Small intestine (tissue), 7 donors: ENCODE results near the gene FIG4. TPM values are rescaled to one million over a fixed set of nuclear protein-coding genes. Genes with fewer than 3 reads are reported as not detected.
"Not testable (repeated sequence)": the region's sequence is repeated elsewhere in the genome, so short reads cannot be mapped to it uniquely, and the experiment has no call there.

Experiments
- DNase-seq, 2 donors: peaks; one replicate each; pipeline versions ENCODE4 v3.0.0 to v3.0.0-alpha.2; 2013
- FAIRE-seq: peaks from 2 replicates; lab custom pipeline; 2012; peaks lifted over from hg19 to GRCh38; lab: Jason Lieb, UNC
- H3K27ac ChIP-seq, 3 donors: one replicate each; pipeline ENCODE4 v1.5.1; 2013; ENCODE audit warnings: low read length in 2 of 3, mild to moderate bottlenecking in 2 of 3, control low read depth in 1 of 3, inconsistent platforms in 1 of 3, low read depth in 1 of 3, moderate library complexity in 1 of 3
- H3K27me3 ChIP-seq, 3 donors: one replicate each; pipeline ENCODE4 v1.6.1; 2013; ENCODE audit warnings: low read length in 3 of 3, inconsistent platforms in 1 of 3; ENCODE audit not compliant: control insufficient read depth in 3 of 3, insufficient read depth in 3 of 3
- H3K36me3 ChIP-seq, 3 donors: one replicate each; pipeline ENCODE4 v1.6.1; 2013; ENCODE audit warnings: low read length in 3 of 3, inconsistent platforms in 1 of 3, low read depth in 1 of 3, mild to moderate bottlenecking in 1 of 3, moderate library complexity in 1 of 3; ENCODE audit not compliant: control insufficient read depth in 3 of 3, insufficient read depth in 2 of 3
- H3K4me1 ChIP-seq, 3 donors: one replicate each; pipeline ENCODE4 v1.6.1; 2013; ENCODE audit warnings: low read length in 2 of 3, inconsistent platforms in 1 of 3, low read depth in 1 of 3, mild to moderate bottlenecking in 1 of 3, moderate library complexity in 1 of 3; ENCODE audit not compliant: control insufficient read depth in 3 of 3, insufficient read depth in 2 of 3
- H3K4me3 ChIP-seq, 3 donors: one replicate each; pipeline ENCODE4 v1.5.1; 2013; ENCODE audit warnings: low read length in 3 of 3, control low read depth in 1 of 3, inconsistent platforms in 1 of 3, low read depth in 1 of 3, mild to moderate bottlenecking in 1 of 3, moderate library complexity in 1 of 3
- H3K9me3 ChIP-seq, 2 donors: one replicate each; pipeline ENCODE4 v1.6.1; 2013; ENCODE audit warnings: low read depth in 1 of 2, low read length in 1 of 2; ENCODE audit not compliant: control insufficient read depth in 2 of 2, insufficient read depth in 1 of 2
- WGBS, 3 donors: extraction: QIAGEN DNeasy Blood & Tissue Kit; methylation state at CpG; one replicate each; pipeline ENCODE4 v1.1.7; 2013; 5-methylcytosine and 5-hydroxymethylcytosine counted together
- polyA plus RNA-seq, 4 donors: library from polyadenylated mRNA; stranded (reverse) in 3 of 4; unstranded in 1 of 4; fragments of 200-250 nt in 3 of 4; fragments of 120-200 nt in 1 of 4; gene quantifications; one replicate each; pipeline versions ENCODE4 v1.2.1 to v1.2.3, GENCODE V29; 2013
- donor health status: healthy with polysubstance abuse.
- donor health status: control.
- donor health status: control.
- donor health status: Bipolar disorder and iron deficiency.
- donor health status: healthy.

Gene FIG4
- polyA plus RNA-seq, 4 donors: 3.8 to 14.5 (median 6.3) TPM

GRCh38 chr6:109671733-109672132 lies 19.4 kb upstream of the FIG4 start:
- FAIRE-seq: no peak
- WGBS, 3 donors: 80 to 90% (median 85%) methylated on average over 2 of the region's 2 CpGs

GRCh38 chr6:109672175-109672574 lies 18.9 kb upstream of the FIG4 start:
- DNase-seq (no peak), FAIRE-seq (no peak)

More at GRCh38 chr6:109671733-109672132, 19.4 kb upstream of the FIG4 start:
- no peak for DNase-seq
- Histone ChIP-seq H3K4me1 (no peaks in the 10 kb centered on the region), H3K4me3 (no peak overlapping the region), H3K27ac (no peak overlapping the region), H3K9me3 (no peaks in the 10 kb centered on the region), H3K36me3 (peaks cover 0 to 3% (median 2%) of the 10 kb centered on the region in 3 donors), H3K27me3 (no peaks in the 10 kb centered on the region)

GRCh38 chr6:109672839-109673238 lies 18.3 kb upstream of the FIG4 start:
- Histone ChIP-seq H3K27ac (no peak overlapping the region), H3K36me3 (peaks cover 0 to 3% (median 2%) of the 10 kb centered on the region in 3 donors), H3K4me1 (no peaks in the 10 kb centered on the region), H3K9me3 (no peaks in the 10 kb centered on the region), H3K27me3 (no peaks in the 10 kb centered on the region), H3K4me3 (no peak overlapping the region)
- no peak for DNase-seq
- FAIRE-seq: no peak

More at GRCh38 chr6:109672175-109672574, 18.9 kb upstream of the FIG4 start:
- H3K36me3 ChIP-seq: peaks cover 0 to 3% (median 2%) of the 10 kb centered on the region in 3 donors
- no peaks in the 10 kb centered on the region for H3K27me3 ChIP-seq
- no peak overlapping the region for H3K4me3 ChIP-seq
- WGBS, 3 donors: 91 to 96% (median 94%) methylated on average over 1 of the region's 1 CpG
- H3K9me3 ChIP-seq: no peaks in the 10 kb centered on the region
- H3K4me1 ChIP-seq: no peaks in the 10 kb centered on the region
- H3K27ac ChIP-seq: no peak overlapping the region

GRCh38 chr6:109676724-109677123 lies 14.4 kb upstream of the FIG4 start:
- H3K9me3 ChIP-seq: no peaks in the 10 kb centered on the region
- H3K36me3 ChIP-seq: no peaks in the 10 kb centered on the region
- FAIRE-seq: no peak
- no peak overlapping the region for H3K27ac ChIP-seq
- no peaks in the 10 kb centered on the region for H3K27me3 ChIP-seq
- 93 to 97% (median 93%) methylated on average over 1 of the region's 1 CpG for WGBS, 3 donors
- DNase-seq: no peak
- H3K4me3 ChIP-seq: no peak overlapping the region
- no peaks in the 10 kb centered on the region for H3K4me1 ChIP-seq

GRCh38 chr6:109678240-109678639 lies 12.9 kb upstream of the FIG4 start:
- Histone ChIP-seq H3K27ac (no peak overlapping the region), H3K9me3 (no peaks in the 10 kb centered on the region), H3K27me3 (no peaks in the 10 kb centered on the region), H3K36me3 (no peaks in the 10 kb centered on the region), H3K4me1 (no peaks in the 10 kb centered on the region), H3K4me3 (no peak overlapping the region)
- FAIRE-seq (no peak), DNase-seq (no peak)
- WGBS, 3 donors: 66 to 77% (median 69%) methylated on average over 4 of the region's 4 CpGs

- not testable (repeated sequence) for H3K9me3 ChIP-seq, H3K4me1 ChIP-seq, H3K27me3 ChIP-seq, FAIRE-seq, H3K27ac ChIP-seq, H3K36me3 ChIP-seq, DNase-seq, H3K4me3 ChIP-seq
- 63 to 77% (median 67%) methylated on average over 13 to 15 of the region's 15 CpGs for WGBS, 3 donors
These were observed 12.2 kb upstream of the FIG4 start for GRCh38 chr6:109678661-109679505.

- H3K27me3 ChIP-seq: no peaks in the 10 kb centered on the region
- FAIRE-seq (no peak), DNase-seq (no peak)
- no peaks in the 10 kb centered on the region for H3K36me3 ChIP-seq
- no peak overlapping the region for H3K4me3 ChIP-seq
- no peaks in the 10 kb centered on the region for H3K4me1 ChIP-seq
- no peak overlapping the region for H3K27ac ChIP-seq
- no peaks in the 10 kb centered on the region for H3K9me3 ChIP-seq
- WGBS, 3 donors: 94 to 100% (median 96%) methylated on average over 1 of the region's 1 CpG
These were observed 4.4 kb upstream of the FIG4 start for GRCh38 chr6:109686566-109687265.

- FAIRE-seq (no peak), DNase-seq (no peak)
- Histone ChIP-seq H3K27me3 (no peaks in the 10 kb centered on the region), H3K36me3 (no peaks in the 10 kb centered on the region), H3K4me3 (no peak overlapping the region), H3K27ac (no peak overlapping the region), H3K9me3 (no peaks in the 10 kb centered on the region), H3K4me1 (no peaks in the 10 kb centered on the region)
- WGBS, 3 donors: 36 to 65% (median 49%) methylated on average over 2 of the region's 2 CpGs
These were observed 3.8 kb upstream of the FIG4 start for GRCh38 chr6:109687271-109687761.
